Measurements from ENCODE around the gene PHC2. TPM values are rescaled to one million over a fixed set of nuclear protein-coding genes. Genes with fewer than 3 reads are reported as not detected.

Gene PHC2
- polyA plus RNA-seq, 3 donors, result 103 to 125 (median 117) TPM

DNA sequence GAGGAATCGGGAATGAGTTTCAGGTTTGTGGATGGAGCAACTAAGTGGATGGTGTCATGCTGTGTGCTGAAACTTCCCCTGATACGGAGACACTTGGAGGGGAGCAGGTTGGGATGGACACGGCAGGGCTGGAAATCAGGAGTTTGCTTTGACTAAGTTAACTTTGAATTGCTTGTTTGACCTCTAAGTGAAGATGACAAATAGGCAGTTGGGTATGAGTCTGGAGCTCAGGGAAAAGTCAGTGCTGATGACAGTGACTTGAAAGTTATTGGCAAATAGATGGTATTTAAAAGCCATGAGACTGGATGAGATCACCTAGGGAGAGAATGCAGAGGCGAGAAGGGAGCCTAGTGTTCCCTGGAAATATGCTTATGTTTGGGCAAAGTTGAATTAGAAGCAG is 28.8 kb upstream of the PHC2 start:
- no peak for DNase-seq

DNA sequence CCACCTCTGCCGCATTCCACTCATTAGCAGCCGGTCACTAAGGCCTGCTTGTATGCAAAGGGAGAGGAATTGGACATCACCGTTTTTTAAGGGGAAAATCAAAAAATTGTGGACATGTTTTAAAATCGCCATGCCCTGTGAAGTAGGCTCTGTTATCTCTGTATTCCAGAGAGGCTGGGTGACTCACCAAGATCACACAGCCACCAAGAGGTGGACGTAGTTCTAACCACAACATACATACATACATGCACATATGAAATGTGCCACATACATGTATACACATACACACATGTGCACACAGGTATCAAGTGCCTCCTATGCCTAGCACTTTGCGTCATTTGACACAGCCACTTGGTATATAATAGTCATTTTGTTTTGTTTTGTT is 25.6 kb upstream of the PHC2 start:
- no peak for DNase-seq

DNA sequence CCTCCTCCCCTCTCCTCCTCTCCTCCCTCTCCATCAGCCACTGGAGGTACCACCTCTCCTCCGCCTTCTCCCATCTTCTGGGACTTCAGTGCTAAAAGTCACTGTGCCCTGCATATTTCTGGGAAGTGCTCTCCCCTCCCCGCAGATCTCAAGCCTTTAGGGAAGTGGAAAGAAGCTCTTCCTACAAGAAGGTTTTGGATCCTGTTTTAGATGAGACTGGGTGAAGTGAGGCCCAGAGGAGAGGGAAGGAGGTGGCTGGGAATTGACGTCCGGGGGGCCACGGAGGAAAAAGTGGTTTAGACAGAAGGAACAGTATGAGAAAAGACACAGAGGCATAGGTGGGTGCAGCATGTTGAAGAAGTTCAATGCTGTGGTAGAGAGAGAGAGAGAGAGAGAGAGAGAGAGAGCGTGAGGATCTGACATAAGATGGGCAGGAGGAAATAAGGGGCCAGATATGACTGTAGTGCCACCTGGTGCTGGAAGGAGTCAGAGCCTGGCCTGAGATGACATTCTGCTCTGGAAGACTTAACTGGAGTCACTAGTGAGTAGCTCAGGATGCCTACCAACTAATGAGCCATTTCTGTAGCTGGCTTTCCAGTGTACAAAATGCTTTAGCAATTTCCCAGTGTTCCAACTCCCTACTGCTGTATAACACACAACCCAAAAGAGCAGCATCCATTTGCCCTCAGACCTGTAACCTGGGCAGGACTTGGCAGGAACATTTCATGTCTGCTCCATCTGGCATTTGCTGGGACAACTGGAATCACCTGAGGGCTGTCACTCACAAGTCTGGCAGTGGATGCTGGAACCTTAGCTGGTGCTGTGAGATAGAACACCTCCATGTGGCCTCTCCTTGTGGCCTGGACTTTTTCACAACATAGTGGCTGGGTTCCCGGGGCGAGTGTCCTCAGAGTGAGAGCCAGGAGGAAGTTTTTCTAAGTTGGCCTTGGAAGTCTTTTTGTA is 24.9 kb upstream of the PHC2 start:
- peak; percentile 83 for DNase-seq

DNA sequence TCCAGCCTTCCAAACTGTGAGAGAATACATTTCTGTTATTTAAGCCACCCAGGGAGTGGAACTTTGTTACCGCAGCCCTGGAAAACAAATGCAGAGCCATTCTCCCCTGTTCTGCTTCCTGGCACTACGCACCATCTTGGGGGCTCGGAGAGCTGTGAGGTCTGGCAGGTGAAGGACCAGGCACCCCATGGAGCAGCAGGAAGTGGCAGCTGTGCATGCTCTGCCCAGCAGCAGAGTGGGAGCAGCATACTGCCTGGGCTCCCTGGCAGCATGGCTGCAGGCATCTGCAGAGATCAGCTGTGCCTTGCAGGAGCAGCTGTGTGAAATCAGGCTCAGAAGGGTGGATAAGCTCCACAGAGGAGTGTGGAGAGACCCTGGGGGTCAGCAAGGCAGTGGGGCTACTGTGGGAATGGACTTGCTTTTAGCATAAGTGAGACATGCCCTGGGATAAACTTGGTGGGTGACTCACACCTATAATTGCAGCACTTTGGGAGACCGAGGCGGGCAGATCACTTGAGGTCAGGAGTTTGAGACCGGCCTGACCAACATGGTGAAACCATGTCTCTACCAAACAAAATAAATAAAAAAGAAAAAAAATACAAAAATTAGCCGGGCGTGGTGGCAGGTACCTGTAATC is 23.9 kb upstream of the PHC2 start:
- no peak for DNase-seq

DNA sequence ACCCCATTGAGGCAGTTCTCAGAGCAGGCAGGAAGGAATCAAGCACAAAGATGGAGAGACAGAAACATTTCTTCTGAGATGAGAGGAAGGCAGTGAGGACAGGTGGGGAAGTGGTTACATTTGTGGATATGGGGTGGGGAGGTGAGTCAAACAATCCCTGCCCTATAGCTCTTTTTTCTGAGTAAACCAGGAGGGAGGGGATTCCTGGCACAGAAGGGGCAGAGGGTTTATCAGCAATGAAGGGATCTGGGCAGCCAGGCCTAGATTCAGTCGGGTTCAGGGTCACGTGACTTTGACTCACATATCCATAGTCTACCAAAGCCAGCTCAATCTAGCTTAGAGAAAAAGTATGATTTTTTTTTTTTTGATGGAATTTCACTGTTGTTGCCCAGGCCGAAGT is 15.7 kb upstream of the PHC2 start:
- DNase-seq, result no peak

DNA sequence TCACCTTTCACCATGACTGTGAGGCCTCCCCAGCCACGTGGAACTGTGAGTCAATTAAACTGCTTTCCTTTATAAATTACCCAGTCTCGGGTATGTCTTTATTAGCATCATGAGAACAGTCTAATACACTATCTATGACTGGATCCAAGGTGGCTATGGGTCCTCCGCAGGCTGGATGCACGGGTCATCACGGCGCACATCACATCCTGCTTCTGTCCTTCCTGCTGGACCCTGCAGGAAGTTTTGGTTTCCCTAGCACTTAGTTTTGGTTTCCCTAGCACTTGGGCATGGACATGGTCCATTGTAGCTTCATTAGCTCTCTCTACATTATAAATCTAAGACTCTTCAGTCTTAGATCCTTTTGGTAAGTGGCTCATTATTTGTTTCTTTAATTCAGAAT is 14.2 kb upstream of the PHC2 start:
- no peak for DNase-seq

DNA sequence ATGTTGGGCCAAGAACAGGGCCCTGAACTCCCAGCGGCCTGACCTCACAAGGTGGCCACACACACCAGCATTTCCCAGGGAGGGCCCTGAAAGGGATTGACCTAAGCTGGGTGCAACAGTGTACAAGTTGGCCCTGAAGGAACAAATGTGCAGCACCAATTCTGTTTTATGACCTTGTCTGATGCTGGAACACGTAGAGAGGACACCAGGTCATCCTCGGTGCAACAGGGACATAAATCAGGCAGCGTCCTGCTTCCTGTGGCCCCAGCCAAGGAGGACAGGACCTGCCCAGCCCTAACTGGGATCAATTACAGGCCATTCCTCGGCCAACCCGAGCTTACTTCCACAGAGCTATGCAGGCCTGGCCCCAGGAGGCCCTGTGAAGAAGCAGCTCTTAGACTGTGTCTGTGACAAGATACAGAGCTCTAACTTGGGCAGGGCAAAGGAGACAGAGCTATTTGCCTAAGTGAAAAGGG is 12.8 kb upstream of the PHC2 start:
- DNase-seq, result peak; percentile 82

DNA sequence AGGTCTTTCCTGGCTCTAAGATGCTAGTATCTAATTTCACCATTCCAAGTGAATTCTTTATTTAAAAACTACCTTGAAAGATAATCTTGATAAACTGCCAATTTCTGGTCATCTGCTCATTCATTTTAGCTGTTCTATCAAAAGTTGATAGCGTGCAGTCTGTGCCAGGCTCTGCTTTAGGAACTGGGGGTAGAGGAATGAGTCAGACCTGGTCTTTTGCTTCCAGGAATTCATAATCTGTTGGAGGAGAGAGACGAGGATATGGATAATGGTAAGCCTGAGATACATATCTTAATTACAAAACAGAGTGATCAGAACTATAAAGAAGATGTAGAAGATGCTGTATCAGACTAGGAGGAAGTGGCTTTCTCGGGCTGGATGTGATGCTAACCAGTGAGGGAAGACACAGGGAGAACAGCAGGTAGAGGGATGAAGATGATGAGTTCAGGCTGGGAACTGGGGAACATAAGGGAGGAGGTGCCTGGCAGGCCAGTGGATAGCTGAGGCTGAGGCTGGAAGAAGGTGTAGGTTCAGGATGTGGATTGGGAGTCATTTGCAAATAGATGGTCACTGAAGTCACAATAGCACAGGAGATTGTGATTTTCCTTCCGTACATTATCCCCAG is 12.3 kb upstream of the PHC2 start:
- DNase-seq, result no peak

DNA sequence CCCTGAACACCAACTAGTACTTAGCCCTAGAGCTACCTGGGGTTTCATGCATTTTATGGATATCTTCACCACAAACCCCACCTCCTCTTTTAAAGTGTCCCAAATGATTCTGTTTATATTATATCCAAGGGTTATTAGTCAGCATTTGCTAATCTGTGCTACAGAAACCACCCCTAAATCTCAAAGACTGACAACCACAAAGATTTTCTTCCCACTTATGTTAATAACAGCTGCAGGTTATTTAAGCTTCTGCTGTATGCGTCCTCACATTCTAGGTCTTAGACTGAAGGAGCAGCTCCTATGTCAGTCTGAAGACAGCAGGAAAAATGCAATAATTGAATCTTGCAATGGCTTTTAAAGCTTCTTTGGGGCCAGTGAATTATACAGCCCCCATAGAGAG is 11.2 kb upstream of the PHC2 start:
- DNase-seq, result no peak

DNA sequence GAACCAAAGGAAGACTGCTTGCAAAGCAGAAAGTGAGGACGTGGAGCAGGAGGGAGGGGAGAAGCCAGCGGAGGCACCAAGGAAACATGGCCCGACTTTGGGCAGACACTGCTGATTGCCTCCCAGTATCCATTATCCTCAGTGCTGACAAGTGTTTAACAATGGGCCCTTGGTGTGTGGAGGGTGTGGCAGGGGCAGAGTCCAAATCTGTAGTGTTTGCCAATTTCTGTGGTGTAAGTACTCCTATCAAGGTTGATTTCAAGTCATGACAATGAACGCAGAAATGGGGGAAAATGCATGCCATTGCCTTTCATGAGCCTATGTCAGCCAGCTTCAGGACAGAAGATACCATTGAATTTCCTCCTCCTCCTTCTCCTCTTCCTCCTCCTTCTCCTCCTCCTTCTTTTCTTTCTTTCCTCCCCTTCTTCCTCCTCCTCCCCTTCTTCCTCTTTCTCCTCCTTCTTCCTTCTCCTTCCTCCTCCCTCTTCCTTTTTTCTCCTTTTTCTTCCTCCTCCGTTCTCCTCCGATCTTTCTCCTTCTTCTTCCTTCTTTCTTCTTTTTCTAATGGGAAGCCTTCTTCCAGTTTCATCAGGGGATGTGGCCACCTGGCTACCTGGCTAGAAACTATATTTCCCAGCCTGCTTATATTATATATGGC is 10.3 kb upstream of the PHC2 start:
- DNase-seq, result no peak

DNA sequence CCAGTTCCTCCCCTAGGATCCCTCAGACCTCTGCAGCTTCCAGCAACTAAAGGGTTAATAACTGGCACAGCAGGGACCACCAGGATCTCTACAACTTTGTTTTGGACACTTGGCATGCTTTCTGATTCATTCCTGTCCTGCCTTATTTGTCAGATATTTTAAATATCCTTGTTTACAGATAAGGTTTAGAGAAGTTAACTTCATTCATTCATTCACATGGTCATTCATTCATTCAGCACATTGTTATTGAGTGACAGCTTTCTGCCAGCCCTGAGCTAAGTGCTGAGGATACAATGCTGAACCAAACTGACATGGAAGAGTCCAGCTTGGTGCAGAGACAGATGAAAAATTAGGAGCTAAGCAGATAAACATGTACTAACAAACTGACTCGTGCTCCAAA is 8.8 kb upstream of the PHC2 start:
- no peak for DNase-seq

DNA sequence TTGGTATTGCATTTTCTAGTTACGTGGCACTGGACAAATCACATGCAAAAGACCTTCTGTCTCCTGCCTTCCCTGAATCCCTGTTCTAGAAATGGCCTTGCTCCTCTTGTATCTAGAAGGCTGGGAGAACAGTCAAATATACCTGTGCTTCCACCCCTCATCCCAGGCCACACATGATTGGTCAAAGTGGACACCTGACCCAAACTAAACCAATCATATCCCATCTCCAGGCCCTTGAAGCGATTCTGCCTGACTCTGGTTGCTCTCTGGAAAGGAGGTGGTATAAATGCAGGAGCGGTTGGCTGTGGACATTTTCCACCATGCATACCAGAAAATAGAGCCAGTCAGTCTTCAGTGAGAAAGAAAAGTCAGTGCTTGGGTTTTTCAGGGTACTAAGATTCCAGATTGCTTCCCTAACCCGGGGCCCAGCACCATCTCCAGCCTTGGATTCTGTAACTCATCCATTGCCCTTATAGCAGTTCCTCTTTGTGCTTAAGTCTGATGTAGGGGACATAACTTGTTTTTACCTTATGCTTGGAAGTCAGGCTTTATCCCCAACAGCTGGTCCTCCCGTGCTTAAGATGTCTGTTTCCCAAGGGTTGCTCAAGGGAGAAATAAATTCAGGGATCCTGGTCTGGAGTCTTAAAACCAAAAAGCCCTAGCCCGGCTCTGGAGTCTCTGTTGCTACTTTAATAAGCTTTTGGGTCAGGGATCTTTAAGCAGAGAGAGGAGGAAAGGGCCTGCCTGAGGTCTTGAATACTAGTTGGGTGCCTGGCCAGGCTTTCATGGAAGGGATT is 7.7 kb upstream of the PHC2 start:
- no peak for DNase-seq

DNA sequence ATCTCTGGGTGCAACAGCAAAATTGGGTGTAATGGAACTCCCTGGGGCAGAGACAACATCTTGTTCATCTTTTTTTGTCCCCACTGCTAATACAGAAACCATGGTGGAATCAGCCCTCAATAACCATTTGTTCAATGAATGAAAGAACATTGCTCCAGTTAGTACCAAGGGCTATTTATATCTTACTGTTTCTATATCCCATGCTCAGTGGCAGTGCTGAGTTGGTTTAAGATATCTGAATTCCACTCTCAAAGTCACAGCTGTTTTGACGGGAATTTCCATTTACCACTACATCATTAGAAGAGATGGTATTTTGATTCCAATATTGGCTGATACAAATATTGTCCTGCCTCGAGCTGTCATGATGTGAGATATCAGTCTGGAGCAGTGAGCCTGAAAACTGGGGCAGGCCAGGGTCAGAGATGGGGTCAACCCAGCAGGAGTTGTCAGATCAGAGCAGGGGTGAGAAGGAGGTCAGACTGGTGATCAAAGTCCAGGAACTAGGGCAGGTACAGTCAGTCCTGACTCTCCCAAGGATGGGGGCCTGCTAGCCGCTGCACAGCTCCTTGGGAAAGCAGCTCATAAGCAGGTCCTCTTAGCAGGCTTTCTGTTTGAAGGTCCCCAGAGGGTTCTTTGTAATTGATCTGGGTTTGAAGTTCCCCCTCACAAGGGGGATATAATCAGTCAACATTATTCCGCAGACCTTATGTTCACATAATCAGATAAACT is 5.8 kb upstream of the PHC2 start:
- DNase-seq, result no peak

DNA sequence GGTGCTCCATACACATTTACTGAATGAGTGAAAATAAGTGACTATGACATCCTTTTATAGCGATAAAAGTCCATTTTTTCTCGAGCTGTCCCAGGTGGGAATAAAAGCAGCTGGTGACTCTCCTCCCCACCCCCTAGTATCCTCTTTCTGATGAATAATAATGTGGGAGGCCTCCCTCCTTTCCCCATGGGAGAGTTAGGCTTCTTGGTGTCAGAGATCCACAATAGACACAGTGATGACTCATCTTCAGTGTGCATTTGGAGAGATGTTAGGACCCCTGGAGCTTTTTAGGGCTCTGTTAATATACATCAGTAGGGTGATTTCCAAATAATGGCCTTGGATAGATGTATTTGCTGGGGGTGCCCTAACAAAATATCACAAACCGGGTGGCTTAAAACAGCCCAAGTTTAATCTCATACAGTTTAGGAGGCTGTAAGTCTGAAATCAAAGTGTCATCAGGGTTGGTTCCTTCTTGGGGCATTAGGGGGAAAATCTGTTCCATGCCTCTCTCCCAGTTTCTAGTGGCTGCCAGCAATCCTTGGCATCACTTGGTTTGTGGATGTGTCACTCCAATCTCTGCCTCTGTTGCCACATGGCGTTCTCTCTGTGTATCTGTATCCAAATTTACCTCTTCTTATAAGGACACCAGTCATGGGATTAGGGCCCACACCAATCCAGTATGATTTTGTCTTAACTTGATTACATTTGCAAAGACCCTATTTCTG is 4.4 kb upstream of the PHC2 start:
- no peak for DNase-seq

DNA sequence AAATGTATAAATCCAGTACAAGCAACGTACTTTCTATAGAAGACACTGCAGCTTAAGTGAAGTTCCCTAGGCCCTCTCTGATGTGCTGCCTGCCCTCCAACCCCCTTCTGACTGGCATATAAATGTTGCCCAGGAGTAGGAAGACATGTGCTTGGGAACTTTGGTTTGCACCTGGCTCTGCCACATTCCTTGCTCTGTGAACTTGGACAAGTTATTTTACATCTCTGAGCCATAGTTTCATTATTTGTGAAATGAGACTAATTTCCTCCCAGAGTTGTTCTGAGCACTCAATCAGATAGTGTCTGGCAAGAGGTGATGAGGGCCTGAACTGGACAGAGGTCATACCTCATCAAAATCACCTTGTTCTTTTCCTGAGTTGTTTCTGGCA is 3.5 kb upstream of the PHC2 start:
- DNase-seq, result no peak

DNA sequence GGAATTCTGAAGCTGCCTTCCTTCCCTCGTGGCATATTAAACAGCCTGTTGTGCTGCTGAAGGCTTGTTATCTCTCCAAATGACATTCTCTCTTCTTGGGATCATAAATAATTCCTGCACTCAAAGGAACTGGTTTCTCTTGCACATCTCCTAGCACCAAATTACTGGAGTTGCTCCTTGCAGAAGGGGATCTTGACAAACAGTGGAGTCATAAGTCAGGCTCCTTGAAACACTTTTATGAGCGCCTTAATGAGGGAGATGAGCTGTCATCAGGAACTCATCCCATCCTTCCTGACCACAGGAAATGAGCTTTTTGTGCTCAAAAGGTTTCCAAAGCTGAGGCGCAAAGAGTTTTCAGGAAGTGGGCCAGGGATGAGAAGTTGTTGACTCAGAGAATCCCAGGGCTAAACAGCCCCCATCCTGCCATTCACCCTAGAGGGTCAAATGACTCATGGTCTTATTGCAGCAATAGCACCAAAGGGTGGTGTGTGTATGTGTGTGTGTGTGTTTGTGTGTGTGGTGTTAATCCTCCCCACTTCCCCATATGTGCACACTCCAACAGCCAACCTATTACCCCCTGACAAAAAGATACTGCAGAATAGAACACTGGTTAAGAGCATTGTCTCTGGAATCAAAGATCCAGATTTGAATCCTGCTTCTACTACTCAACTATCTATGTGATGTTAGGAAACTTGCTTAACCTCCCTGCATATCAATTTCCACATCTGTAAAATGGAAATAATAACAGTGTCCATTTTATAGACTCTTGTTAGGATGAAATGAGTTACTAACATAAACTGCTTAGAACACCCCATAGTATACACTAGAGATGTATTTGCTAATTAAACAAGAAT is 2.8 kb upstream of the PHC2 start:
- peak; percentile 65 for DNase-seq

DNA sequence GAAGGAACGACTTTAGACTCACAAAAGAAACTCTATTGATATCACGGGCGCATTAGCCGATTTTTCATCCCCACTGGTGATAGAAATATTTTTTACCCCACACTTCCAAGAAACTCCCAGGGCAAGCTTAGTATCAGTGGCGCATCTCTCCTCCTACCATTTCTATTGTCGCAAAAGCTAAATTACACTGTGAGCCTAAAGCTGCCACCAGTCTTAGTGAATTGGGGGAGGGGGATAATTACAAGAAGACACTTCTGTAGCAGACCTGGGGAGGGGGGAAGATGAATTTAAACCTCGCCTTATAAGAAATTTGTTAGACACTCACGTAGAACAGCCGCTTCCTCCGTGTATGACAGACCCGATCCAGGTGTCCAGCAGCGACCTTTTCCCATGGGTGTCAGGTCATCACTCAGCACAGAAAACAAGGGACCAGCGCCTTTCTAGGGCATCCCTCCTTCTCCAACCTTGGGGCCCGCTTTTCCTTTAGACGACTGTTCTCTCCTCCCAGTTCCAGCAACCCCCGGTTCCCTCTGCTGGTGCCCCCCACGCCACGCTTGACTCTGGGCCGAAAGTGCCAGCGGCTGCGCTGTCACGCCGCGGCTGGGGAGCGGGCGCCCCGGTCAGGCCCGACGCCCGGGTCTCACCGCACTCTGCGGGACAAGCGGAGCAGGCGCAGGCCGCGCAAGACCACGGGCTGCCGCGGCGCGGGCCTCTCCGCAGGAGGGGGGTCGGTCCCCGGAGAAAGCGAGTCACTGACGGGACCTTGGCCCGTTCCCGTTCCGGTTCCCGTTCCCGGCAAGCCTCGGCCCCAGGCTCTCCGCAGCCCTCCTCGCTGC is 821 bp downstream of the PHC2 start:
- DNase-seq, result no peak

DNA sequence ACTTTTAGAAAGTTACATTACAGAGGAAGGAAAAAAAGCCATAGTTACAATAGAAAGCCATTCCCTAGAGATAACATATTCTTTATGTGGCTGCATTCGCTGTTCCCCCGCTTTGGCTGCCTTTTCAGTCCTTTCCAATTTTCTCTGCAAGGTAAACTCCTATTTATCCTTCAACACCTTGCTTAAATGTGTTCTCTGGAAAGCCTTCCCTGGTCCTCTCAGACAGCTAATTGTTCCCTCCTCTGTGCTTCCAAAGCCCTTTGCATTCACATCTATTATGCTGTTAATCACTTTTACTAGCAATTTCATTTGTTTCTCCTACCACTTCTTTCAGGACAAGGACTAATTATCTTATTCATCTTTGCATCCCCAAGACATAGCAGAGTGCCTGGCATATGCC is 1.6 kb downstream of the PHC2 start:
- DNase-seq, result no peak
